HCT116 (cell line): Measurements from ENCODE around the gene GABPB1. TPM values are rescaled to one million over a fixed set of nuclear protein-coding genes. Genes with fewer than 3 reads are reported as not detected.

Experiments
- ATAC-seq: fragments of 200-7000 bp; cut with Tn5 transposase; 2 replicates; pipeline ENCODE4 v1.9.1; 2020; ENCODE audit warnings: mild to moderate bottlenecking, moderate library complexity
- BruUV-seq: library from RNA; stranded (reverse); fragments of 400-500 nt; replicated peaks from 2 replicates; lab custom pipeline; 2021; lab: Mats Ljungman, UMichigan
- CTCF ChIA-PET: fragments of 300-600 bp; sonication (Branson Sonifier 250); formaldehyde crosslinking; loops from one replicate; lab custom pipeline; 2021; ENCODE audit warnings: antibody characterized with exemption; lab: Charles Lee
- POLR2A ChIA-PET: fragments of 300-600, 350-600 bp; sonication (Branson Sonifier 250); formaldehyde crosslinking; loops from one replicate; lab custom pipeline; 2021; ENCODE audit warnings: antibody characterized with exemption; lab: Charles Lee
- RAD21 ChIA-PET, 2 experiments: fragments of 300-600 bp; sonication (Branson Sonifier 250); formaldehyde crosslinking; loops; one replicate each; lab custom pipeline; 2023; ENCODE audit warnings: low total read pairs in 2 of 2; ENCODE audit not compliant: uncharacterized antibody in 2 of 2, unreplicated experiment in 2 of 2, low non-redundant PET in 1 of 2; lab: Charles Lee
- DNase-seq: peaks from one replicate; pipeline ENCODE4 v3.0.0-alpha.2; 2010; ENCODE audit warnings: low read depth, low spot score
- H2AFZ ChIP-seq: fragments of 200-600 bp; shearing (Covaris generic), sonication (generic); 2 replicates; pipeline ENCODE4 v1.6.1; 2017; ENCODE audit warnings: low read depth, mixed run types, mixed read lengths, antibody characterized with exemption, low read length; ENCODE audit not compliant: poor library complexity, severe bottlenecking
- H3K27ac ChIP-seq: 2 replicates; pipeline ENCODE4 v1.5.1; 2012; ENCODE audit warnings: low read depth, low read length
- H3K27me3 ChIP-seq: fragments of 200-600 bp; sonication (generic); 2 replicates; pipeline ENCODE4 v1.6.1; 2016; ENCODE audit warnings: mixed run types, low read length, mixed read lengths; ENCODE audit not compliant: insufficient read depth
- H3K36me3 ChIP-seq, 2 experiments: fragments of 200-500 bp in 1 of 2; fragments of 200-600 bp in 1 of 2; sonication (Bioruptor generic) in 1 of 2; sonication (generic) in 1 of 2; 2 replicates each; pipeline versions ENCODE4 v1.5.1 to v1.6.1; 2014 to 2016; ENCODE audit warnings: low read length in 2 of 2, inconsistent platforms in 1 of 2, mixed read lengths in 1 of 2, mixed run types in 1 of 2; ENCODE audit not compliant: insufficient read depth in 2 of 2, control insufficient read depth in 1 of 2
- H3K4me1 ChIP-seq, 2 experiments: fragments of 200-600 bp in 1 of 2; sonication (generic) in 1 of 2; 2 replicates each; pipeline versions ENCODE4 v1.5.1 to v1.6.1; 2012 to 2017; ENCODE audit warnings: low read length in 2 of 2, inconsistent platforms in 1 of 2, mild to moderate bottlenecking in 1 of 2, mixed read lengths in 1 of 2, mixed run types in 1 of 2, moderate library complexity in 1 of 2; ENCODE audit not compliant: insufficient read depth in 2 of 2, control insufficient read depth in 1 of 2
- H3K4me2 ChIP-seq: fragments of 200-600 bp; sonication (generic); 2 replicates; pipeline ENCODE4 v1.6.1; 2017; ENCODE audit warnings: mixed run types, low read length, mixed read lengths
- H3K4me3 ChIP-seq, 2 experiments: fragments of 200-600 bp in 1 of 2; sonication (generic) in 1 of 2; replicated peaks in 1 of 2; 2 replicates each; pipeline ENCODE4 v1.5.1; 2011 to 2016; ENCODE audit warnings: low read length in 2 of 2, control low read depth in 1 of 2, low read depth in 1 of 2, mild to moderate bottlenecking in 1 of 2, mixed read lengths in 1 of 2, mixed run types in 1 of 2
- H3K79me2 ChIP-seq: fragments of 200-600 bp; sonication (generic); 2 replicates; pipeline ENCODE4 v1.6.1; 2017; ENCODE audit warnings: mild to moderate bottlenecking, mixed run types, low read length, moderate library complexity, mixed read lengths; ENCODE audit not compliant: insufficient read depth
- H3K9ac ChIP-seq: fragments of 200-600 bp; sonication (generic); 2 replicates; pipeline ENCODE4 v1.6.1; 2016; ENCODE audit warnings: low read length, mixed read lengths
- H3K9me2 ChIP-seq: fragments of 200-600 bp; sonication (generic), shearing (Covaris generic); 2 replicates; pipeline ENCODE4 v1.6.1; 2017; ENCODE audit warnings: mixed run types, mild to moderate bottlenecking, moderate library complexity; ENCODE audit not compliant: insufficient read depth
- H3K9me3 ChIP-seq, 2 experiments: fragments of 200-500 bp in 1 of 2; fragments of 200-600 bp in 1 of 2; sonication (Bioruptor generic) in 1 of 2; sonication (generic) in 1 of 2; 2 replicates each; pipeline ENCODE4 v1.6.1; 2014 to 2017; ENCODE audit warnings: low read length in 2 of 2, mixed read lengths in 2 of 2, inconsistent platforms in 1 of 2, low read depth in 1 of 2, mild to moderate bottlenecking in 1 of 2, mixed run types in 1 of 2, moderate library complexity in 1 of 2; ENCODE audit not compliant: control insufficient read depth in 1 of 2, insufficient read depth in 1 of 2
- H4K20me1 ChIP-seq: fragments of 200-600 bp; sonication (generic), shearing (Covaris generic); 2 replicates; pipeline ENCODE4 v1.6.1; 2017; ENCODE audit warnings: mixed run types, mild to moderate bottlenecking, moderate library complexity; ENCODE audit not compliant: insufficient read depth
- CBX3 ChIP-seq: IDR thresholded peaks from 2 replicates; pipeline ENCODE4 v1.6.1; 2012; ENCODE audit warnings: low read depth
- EZH2 ChIP-seq: fragments of 200-600 bp; sonication (generic); IDR thresholded peaks from 2 replicates; pipeline ENCODE4 v1.6.1; 2017; ENCODE audit warnings: antibody characterized with exemption, mixed run types
- EZH2phosphoT487 ChIP-seq: fragments of 200-600 bp; IDR thresholded peaks from 2 replicates; pipeline ENCODE4 v1.6.1; 2018; ENCODE audit warnings: antibody characterized with exemption, borderline replicate concordance
- MAX ChIP-seq: IDR thresholded peaks from 2 replicates; pipeline ENCODE4 v1.6.1; 2012
- REST ChIP-seq: IDR thresholded peaks from 2 replicates; pipeline ENCODE4 v1.6.1; 2012; ENCODE audit warnings: low read depth
- SP1 ChIP-seq: IDR thresholded peaks from 2 replicates; pipeline ENCODE4 v1.6.1; 2012; ENCODE audit warnings: low read depth
- SRF ChIP-seq: IDR thresholded peaks from 2 replicates; pipeline ENCODE4 v1.6.1; 2012; ENCODE audit warnings: low read depth
- TCF7L2 ChIP-seq: IDR thresholded peaks from 2 replicates; pipeline ENCODE4 v1.7.0; 2011; ENCODE audit warnings: borderline replicate concordance, inconsistent platforms; ENCODE audit not compliant: insufficient read depth, insufficient read length; ENCODE audit errors: extremely low read depth
- YY1 ChIP-seq: IDR thresholded peaks from 2 replicates; pipeline ENCODE4 v1.6.1; 2011; ENCODE audit warnings: low read length, low read depth, moderate library complexity, mild to moderate bottlenecking; ENCODE audit not compliant: insufficient replicate concordance; ENCODE audit errors: extremely low read depth
- intact Hi-C: fragments of 100-400 bp; cut with micrococcal nuclease; formaldehyde crosslinking; loops from 2 replicates; pipeline ENCODE4 v1.10.0; 2022
- total RNA-seq: library from RNA; stranded (reverse); gene quantifications from one replicate; pipeline ENCODE4 v1.2.1, GENCODE V29; 2021; ENCODE audit not compliant: unreplicated experiment
- TF ChIP-seq, protein P1 (sequence below): IDR thresholded peaks from 2 replicates; pipeline ENCODE4 v1.6.1; 2012

Gene GABPB1
- total RNA-seq, 1 experiment from 2014 or later = 20.1 TPM

- intact Hi-C loops = no loop called here
- H3K36me3 ChIP-seq = no peaks in the 10 kb centered on the region
- no peak for ATAC-seq
- POLR2A ChIA-PET = no interaction called here
- H2AFZ ChIP-seq = no peak overlapping the region
- no peaks in the 10 kb centered on the region for H4K20me1 ChIP-seq
- H3K27ac ChIP-seq = no peak overlapping the region
- no peaks in the 10 kb centered on the region for H3K79me2 ChIP-seq
- H3K4me1 ChIP-seq = no peaks in the 10 kb centered on the region
- CTCF ChIA-PET = no interaction called here
- RAD21 ChIA-PET = no interaction called here
- H3K4me3 ChIP-seq = no peak overlapping the region
- H3K27me3 ChIP-seq = no peaks in the 10 kb centered on the region
- H3K4me2 ChIP-seq = no peak overlapping the region
- H3K9ac ChIP-seq = no peak overlapping the region
- no TSS peak for BruUV-seq
- H3K9me2 ChIP-seq = no peaks in the 10 kb centered on the region
- TF ChIP-seq YY1 (no peak), MAX (no peak), REST (no peak), EZH2phosphoT487 (no peak), EZH2 (no peak), SRF (no peak), CBX3 (no peak), TCF7L2 (no peak), SP1 (no peak)
- TF ChIP-seq, protein P1, sequence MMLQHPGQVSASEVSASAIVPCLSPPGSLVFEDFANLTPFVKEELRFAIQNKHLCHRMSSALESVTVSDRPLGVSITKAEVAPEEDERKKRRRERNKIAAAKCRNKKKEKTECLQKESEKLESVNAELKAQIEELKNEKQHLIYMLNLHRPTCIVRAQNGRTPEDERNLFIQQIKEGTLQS = no peak
- DNase-seq = no peak
- H3K9me3 ChIP-seq = no peaks in the 10 kb centered on the region
Observed at GRCh38 chr15:50278496-50278895, 76.5 kb downstream of the GABPB1 start.
